Trophoblast cell (in vitro differentiated cells and primary cell): Measurements from ENCODE around the gene LDLRAD4.

Source experiments
- DNase-seq, 2 donors: peaks; one replicate each; pipeline ENCODE4 v3.0.0-alpha.2; 2016
- H2AFZ ChIP-seq: 2 replicates; pipeline ENCODE4 v1.6.1; 2013; ENCODE audit warnings: low read length, moderate library complexity, mild to moderate bottlenecking; ENCODE audit not compliant: insufficient read depth, poor library complexity
- H2AK5ac ChIP-seq: 2 replicates; pipeline ENCODE4 v1.6.1; 2013; ENCODE audit warnings: mild to moderate bottlenecking, low read length
- H2BK120ac ChIP-seq: 2 replicates; pipeline ENCODE4 v1.6.1; 2013; ENCODE audit warnings: low read length, mild to moderate bottlenecking, moderate library complexity; ENCODE audit not compliant: insufficient read depth, poor library complexity
- H2BK12ac ChIP-seq: 2 replicates; pipeline ENCODE4 v1.6.1; 2013; ENCODE audit warnings: mild to moderate bottlenecking, low read length, moderate library complexity
- H2BK5ac ChIP-seq: 2 replicates; pipeline ENCODE4 v1.6.1; 2013; ENCODE audit warnings: low read length, low read depth, moderate library complexity, mild to moderate bottlenecking; ENCODE audit not compliant: poor library complexity
- H3K14ac ChIP-seq: 2 replicates; pipeline ENCODE4 v1.6.1; 2013; ENCODE audit warnings: mild to moderate bottlenecking, low read length
- H3K18ac ChIP-seq: 2 replicates; pipeline ENCODE4 v1.6.1; 2013; ENCODE audit warnings: mild to moderate bottlenecking, low read length
- H3K23ac ChIP-seq: 2 replicates; pipeline ENCODE4 v1.6.1; 2013; ENCODE audit warnings: low read length
- H3K27ac ChIP-seq: 2 replicates; pipeline ENCODE4 v1.5.1; 2013; ENCODE audit warnings: low read depth, mild to moderate bottlenecking, inconsistent platforms, low read length, moderate library complexity
- H3K27me3 ChIP-seq: 2 replicates; pipeline ENCODE4 v1.6.1; 2013; ENCODE audit warnings: inconsistent platforms, mild to moderate bottlenecking, low read length, moderate library complexity; ENCODE audit not compliant: insufficient read depth
- H3K36me3 ChIP-seq, 2 experiments: 1 replicate in 1 of 2; 2 replicates in 1 of 2; pipeline ENCODE4 v1.6.1; 2013; ENCODE audit warnings: low read length in 2 of 2, mild to moderate bottlenecking in 2 of 2, moderate library complexity in 1 of 2; ENCODE audit not compliant: insufficient read depth in 2 of 2, control insufficient read depth in 1 of 2
- H3K4ac ChIP-seq: 2 replicates; pipeline ENCODE4 v1.6.1; 2013; ENCODE audit warnings: low read depth, mild to moderate bottlenecking, low read length, moderate library complexity
- H3K4me1 ChIP-seq, 2 experiments: 1 replicate in 1 of 2; 2 replicates in 1 of 2; pipeline ENCODE4 v1.6.1; 2013; ENCODE audit warnings: low read length in 2 of 2, mild to moderate bottlenecking in 2 of 2, moderate library complexity in 1 of 2; ENCODE audit not compliant: insufficient read depth in 2 of 2, control insufficient read depth in 1 of 2
- H3K4me2 ChIP-seq: 2 replicates; pipeline ENCODE4 v1.6.1; 2013; ENCODE audit warnings: inconsistent platforms, mild to moderate bottlenecking, low read length, moderate library complexity
- H3K4me3 ChIP-seq: 2 replicates; pipeline ENCODE4 v1.5.1; 2013; ENCODE audit warnings: mild to moderate bottlenecking, low read depth, low read length, inconsistent platforms
- H3K79me1 ChIP-seq: one replicate; pipeline ENCODE4 v1.6.1; 2013; ENCODE audit warnings: low read length
- H3K79me2 ChIP-seq: 2 replicates; pipeline ENCODE4 v1.6.1; 2013; ENCODE audit warnings: low read length, mild to moderate bottlenecking; ENCODE audit not compliant: control insufficient read depth, insufficient read depth, poor library complexity
- H3K9ac ChIP-seq: 2 replicates; pipeline ENCODE4 v1.6.1; 2013; ENCODE audit warnings: mild to moderate bottlenecking, low read length
- H3K9me3 ChIP-seq: 2 replicates; pipeline ENCODE4 v1.6.1; 2013; ENCODE audit warnings: low read depth, mild to moderate bottlenecking, control low read depth, inconsistent platforms, low read length; ENCODE audit not compliant: insufficient read depth
- H4K12ac ChIP-seq: 2 replicates; pipeline ENCODE4 v1.6.1; 2013; ENCODE audit warnings: low read depth, mild to moderate bottlenecking, low read length, moderate library complexity
- H4K8ac ChIP-seq: 2 replicates; pipeline ENCODE4 v1.6.1; 2013; ENCODE audit warnings: low read depth, mild to moderate bottlenecking, low read length, moderate library complexity
- H4K91ac ChIP-seq: one replicate; pipeline ENCODE4 v1.6.1; 2013; ENCODE audit warnings: low read depth, mild to moderate bottlenecking, low read length, moderate library complexity
- WGBS: extraction: QIAGEN DNeasy Blood & Tissue Kit; methylation state at CpG from one replicate; pipeline ENCODE4 v1.1.7; 2013; ENCODE audit warnings: missing lambda C conversion rate; ENCODE audit not compliant: insufficient read length, insufficient coverage; ENCODE audit errors: extremely low coverage; 5-methylcytosine and 5-hydroxymethylcytosine counted together

Gene LDLRAD4

DNA sequence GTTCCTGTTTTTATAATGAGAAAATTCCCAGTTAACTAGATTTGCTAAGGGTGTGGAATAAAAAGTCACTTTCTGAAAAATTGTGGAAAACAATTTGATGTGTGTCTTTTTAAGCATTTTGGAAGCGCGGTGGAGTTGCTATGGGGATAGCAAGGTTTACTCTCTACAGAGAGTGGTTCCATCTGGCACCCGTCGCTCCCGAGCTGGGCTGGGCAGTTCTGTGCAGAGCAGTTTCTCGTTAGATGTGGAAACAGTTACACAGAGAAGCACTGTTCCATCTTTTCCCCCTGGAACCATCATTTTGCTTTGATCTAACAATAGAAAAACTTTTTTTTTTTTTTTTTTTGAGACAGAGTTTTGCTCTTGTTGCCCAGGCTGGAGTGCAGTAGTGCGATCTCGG lies 17.4 kb downstream of the LDLRAD4 start:
- H3K4me1 ChIP-seq, result peaks cover 3 to 8% of the 10 kb centered on the region in 2 experiments
- no peak overlapping the region for H3K14ac ChIP-seq
- H4K91ac ChIP-seq, result no peak overlapping the region
- H3K27ac ChIP-seq, result no peak overlapping the region
- H2BK5ac ChIP-seq, result no peak overlapping the region
- peaks cover 2% of the 10 kb centered on the region for H3K79me1 ChIP-seq
- no peak overlapping the region for H2BK120ac ChIP-seq
- no peak overlapping the region for H3K4me2 ChIP-seq
- H3K9me3 ChIP-seq, result peaks cover 4% of the 10 kb centered on the region
- no peak overlapping the region for H3K4me3 ChIP-seq
- no peak overlapping the region for H3K18ac ChIP-seq
- H3K9ac ChIP-seq, result no peak overlapping the region
- H2BK12ac ChIP-seq, result no peak overlapping the region
- peaks cover 0 to 3% of the 10 kb centered on the region in 2 experiments for H3K36me3 ChIP-seq
- H2AFZ ChIP-seq, result no peak overlapping the region
- H3K79me2 ChIP-seq, result no peaks in the 10 kb centered on the region
- H3K4ac ChIP-seq, result no peak overlapping the region
- no peak overlapping the region for H4K8ac ChIP-seq
- no peak overlapping the region for H3K23ac ChIP-seq
- no peak for DNase-seq
- H4K12ac ChIP-seq, result no peak overlapping the region
- H2AK5ac ChIP-seq, result no peak overlapping the region
- no CpG with 5 or more reads among the region's 8 CpGs for WGBS
- H3K27me3 ChIP-seq, result no peaks in the 10 kb centered on the region

DNA sequence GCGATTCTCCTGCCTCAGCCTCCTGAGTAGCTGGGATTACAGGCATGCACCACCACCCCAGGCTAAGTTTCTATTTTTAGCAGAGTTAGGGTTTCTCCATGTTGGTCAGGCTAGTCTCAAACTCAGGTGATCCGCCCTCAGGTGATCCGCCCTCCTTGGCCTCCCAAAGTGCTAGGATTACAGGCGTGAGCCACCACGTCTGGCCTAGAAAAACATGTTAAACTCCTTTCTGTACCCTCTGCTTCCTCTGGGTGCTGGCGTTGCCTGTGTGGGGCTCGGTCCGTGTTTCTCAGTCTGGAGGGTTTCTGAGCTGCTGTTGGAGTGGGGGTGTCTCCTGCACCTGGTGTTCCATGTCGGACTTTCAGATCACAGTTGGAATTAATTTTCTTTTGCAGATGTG lies 17.9 kb downstream of the LDLRAD4 start:
- WGBS, result no CpG with 5 or more reads among the region's 9 CpGs
- no peak overlapping the region for H3K27ac ChIP-seq
- H3K14ac ChIP-seq, result no peak overlapping the region

DNA sequence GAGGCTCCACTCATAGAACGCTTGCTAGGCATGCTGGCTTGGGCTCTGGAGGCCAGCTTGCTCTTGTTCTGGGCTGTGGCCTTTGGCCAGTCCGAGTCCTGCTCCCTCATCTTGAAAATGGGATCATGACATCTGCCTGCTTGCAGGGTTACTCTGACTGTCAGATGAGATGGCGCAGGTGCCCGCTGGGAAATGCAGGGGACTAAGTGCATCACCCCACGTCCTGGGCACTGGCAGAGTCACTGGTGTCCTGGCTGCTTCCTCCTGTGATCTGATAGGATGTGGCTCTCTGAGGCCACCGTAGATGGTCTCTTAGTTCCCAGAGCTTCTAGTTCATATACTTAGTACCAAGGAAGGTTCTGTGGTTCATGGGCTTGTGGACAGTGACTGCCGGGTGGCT lies 18.5 kb downstream of the LDLRAD4 start:
- H3K9ac ChIP-seq, result no peak overlapping the region
- no peak overlapping the region for H4K8ac ChIP-seq
- peak overlapping the region; percentile 12 for H3K4me3 ChIP-seq
- H3K4ac ChIP-seq, result no peak overlapping the region
- H2BK120ac ChIP-seq, result no peak overlapping the region
- no peak for DNase-seq
- no peaks in the 10 kb centered on the region for H3K27me3 ChIP-seq
- peaks cover 0 to 3% of the 10 kb centered on the region in 2 experiments for H3K36me3 ChIP-seq
- no peak overlapping the region for H3K27ac ChIP-seq
- no peak overlapping the region for H2AFZ ChIP-seq
- H3K4me1 ChIP-seq, result peaks cover 3 to 8% of the 10 kb centered on the region in 2 experiments
- H3K79me2 ChIP-seq, result no peaks in the 10 kb centered on the region
- H2BK12ac ChIP-seq, result no peak overlapping the region
- no CpG with 5 or more reads among the region's 7 CpGs for WGBS
- no peak overlapping the region for H4K12ac ChIP-seq
- H2AK5ac ChIP-seq, result no peak overlapping the region
- H3K14ac ChIP-seq, result no peak overlapping the region
- no peak overlapping the region for H2BK5ac ChIP-seq
- no peak overlapping the region for H3K4me2 ChIP-seq
- H3K79me1 ChIP-seq, result peaks cover 2% of the 10 kb centered on the region
- no peak overlapping the region for H3K23ac ChIP-seq
- no peak overlapping the region for H4K91ac ChIP-seq
- H3K9me3 ChIP-seq, result peaks cover 4% of the 10 kb centered on the region
- no peak overlapping the region for H3K18ac ChIP-seq

More for the DNA sequence above, 17.9 kb downstream of the LDLRAD4 start:
- Histone ChIP-seq H2BK5ac (no peak overlapping the region), H2AK5ac (no peak overlapping the region), H3K79me2 (no peaks in the 10 kb centered on the region), H3K4me2 (no peak overlapping the region), H2AFZ (no peak overlapping the region), H3K27me3 (no peaks in the 10 kb centered on the region), H4K91ac (no peak overlapping the region), H3K18ac (peak overlapping the region; percentile 31), H3K4me1 (peaks cover 3 to 8% of the 10 kb centered on the region in 2 experiments), H3K9ac (no peak overlapping the region), H3K9me3 (peaks cover 4% of the 10 kb centered on the region), H3K36me3 (peaks cover 0 to 3% of the 10 kb centered on the region in 2 experiments), H4K8ac (no peak overlapping the region), H3K4me3 (no peak overlapping the region), H3K4ac (no peak overlapping the region), H3K23ac (no peak overlapping the region), H2BK120ac (no peak overlapping the region), H4K12ac (no peak overlapping the region), H3K79me1 (peaks cover 2% of the 10 kb centered on the region), H2BK12ac (no peak overlapping the region)
- no peak for DNase-seq

DNA sequence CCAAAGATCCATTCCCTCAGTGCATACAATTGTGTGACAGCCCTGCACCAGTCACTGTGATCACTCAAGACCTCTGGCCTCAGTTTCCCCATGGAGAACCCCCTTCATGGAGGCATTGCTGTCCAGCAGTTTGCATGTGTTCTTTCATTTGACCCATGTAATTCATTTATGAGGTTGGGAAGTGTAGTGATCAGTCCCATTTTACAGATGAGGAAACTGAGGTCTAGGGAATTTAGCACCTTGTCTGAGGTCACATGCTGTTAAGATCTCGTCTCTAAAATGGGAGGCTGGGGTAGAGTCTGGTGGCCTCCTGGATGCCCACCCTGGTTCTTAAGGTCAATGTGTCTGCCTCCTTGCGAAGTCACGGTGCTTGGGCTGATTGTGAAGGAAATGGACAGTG lies 19.1 kb downstream of the LDLRAD4 start:
- peaks cover 2% of the 10 kb centered on the region for H3K79me1 ChIP-seq
- no peak overlapping the region for H4K8ac ChIP-seq
- no peak overlapping the region for H3K4ac ChIP-seq
- H3K23ac ChIP-seq, result no peak overlapping the region
- no peak overlapping the region for H3K18ac ChIP-seq
- no peak overlapping the region for H3K4me3 ChIP-seq
- no peak overlapping the region for H2BK120ac ChIP-seq
- no peak for DNase-seq
- no peak overlapping the region for H3K27ac ChIP-seq
- no CpG with 5 or more reads among the region's 3 CpGs for WGBS
- H4K12ac ChIP-seq, result no peak overlapping the region
- H3K36me3 ChIP-seq, result peaks cover 0 to 3% of the 10 kb centered on the region in 2 experiments
- H3K27me3 ChIP-seq, result no peaks in the 10 kb centered on the region
- H3K4me2 ChIP-seq, result no peak overlapping the region
- no peak overlapping the region for H2AK5ac ChIP-seq
- H3K14ac ChIP-seq, result no peak overlapping the region
- H2BK5ac ChIP-seq, result no peak overlapping the region
- H3K9me3 ChIP-seq, result peaks cover 4% of the 10 kb centered on the region
- H3K4me1 ChIP-seq, result peaks cover 3 to 8% of the 10 kb centered on the region in 2 experiments
- H2BK12ac ChIP-seq, result no peak overlapping the region
- H4K91ac ChIP-seq, result no peak overlapping the region
- no peak overlapping the region for H2AFZ ChIP-seq
- no peaks in the 10 kb centered on the region for H3K79me2 ChIP-seq
- H3K9ac ChIP-seq, result no peak overlapping the region
